Islet of Langerhans (tissue), 1 donor: Measurements from ENCODE around the gene RAPGEF1.
A peak's percentile ranks its signal among the peaks of the same experiment; 100 is the strongest.
"Not testable (repeated sequence)": the region's sequence is repeated elsewhere in the genome, so short reads cannot be mapped to it uniquely, and the experiment has no call there.

Experiments used
- FAIRE-seq: peaks from one replicate; lab custom pipeline; 2011; peaks lifted over from hg19 to GRCh38; lab: Jason Lieb, UNC

RAPGEF1 gene

GRCh38 chr9:131690462-131690861 is 49.4 kb downstream of the RAPGEF1 start:
- no peak for FAIRE-seq

GRCh38 chr9:131688377-131688776 is 51.5 kb downstream of the RAPGEF1 start:
- FAIRE-seq: no peak

GRCh38 chr9:131685753-131686706 is 53.8 kb downstream of the RAPGEF1 start:
- no peak for FAIRE-seq

GRCh38 chr9:131683094-131683493 is 56.8 kb downstream of the RAPGEF1 start:
- FAIRE-seq: not testable (repeated sequence)

- no peak for FAIRE-seq
These were observed 57.6 kb downstream of the RAPGEF1 start for GRCh38 chr9:131682261-131682660.

- FAIRE-seq: not testable (repeated sequence)
These were observed 58.0 kb downstream of the RAPGEF1 start for GRCh38 chr9:131681826-131682225.

GRCh38 chr9:131681108-131681507 is 58.8 kb downstream of the RAPGEF1 start:
- not testable (repeated sequence) for FAIRE-seq

- FAIRE-seq: no peak
These were observed 60.4 kb downstream of the RAPGEF1 start for GRCh38 chr9:131679261-131680020.

GRCh38 chr9:131678499-131679111 is 61.3 kb downstream of the RAPGEF1 start:
- peak; percentile 76 for FAIRE-seq

- FAIRE-seq: peak; percentile 45
These were observed 62.3 kb downstream of the RAPGEF1 start for GRCh38 chr9:131677444-131678180.

- FAIRE-seq: no peak
These were observed 62.8 kb downstream of the RAPGEF1 start for GRCh38 chr9:131677049-131677443.

- FAIRE-seq: no peak
These were observed 63.4 kb downstream of the RAPGEF1 start for GRCh38 chr9:131676431-131676972.

GRCh38 chr9:131675437-131676022 is 64.3 kb downstream of the RAPGEF1 start:
- no peak for FAIRE-seq

- no peak for FAIRE-seq
These were observed 65.2 kb downstream of the RAPGEF1 start for GRCh38 chr9:131674425-131675421.

GRCh38 chr9:131673531-131673930 is 66.3 kb downstream of the RAPGEF1 start:
- no peak for FAIRE-seq

GRCh38 chr9:131673068-131673467 is 66.8 kb downstream of the RAPGEF1 start:
- no peak for FAIRE-seq

GRCh38 chr9:131672451-131672850 is 67.4 kb downstream of the RAPGEF1 start:
- no peak for FAIRE-seq

GRCh38 chr9:131671133-131671520 is 68.7 kb downstream of the RAPGEF1 start:
- no peak for FAIRE-seq

- no peak for FAIRE-seq
These were observed 69.4 kb downstream of the RAPGEF1 start for GRCh38 chr9:131670247-131671132.
